GM15510 (cell line): ENCODE data around the gene HUS1B.

Source experiments
- POLR2A ChIP-seq: IDR thresholded peaks from 3 replicates; pipeline ENCODE4 v1.6.1; 2011; ENCODE audit warnings: borderline replicate concordance; ENCODE audit not compliant: insufficient read length; ENCODE audit errors: extremely low read depth

Gene HUS1B

DNA sequence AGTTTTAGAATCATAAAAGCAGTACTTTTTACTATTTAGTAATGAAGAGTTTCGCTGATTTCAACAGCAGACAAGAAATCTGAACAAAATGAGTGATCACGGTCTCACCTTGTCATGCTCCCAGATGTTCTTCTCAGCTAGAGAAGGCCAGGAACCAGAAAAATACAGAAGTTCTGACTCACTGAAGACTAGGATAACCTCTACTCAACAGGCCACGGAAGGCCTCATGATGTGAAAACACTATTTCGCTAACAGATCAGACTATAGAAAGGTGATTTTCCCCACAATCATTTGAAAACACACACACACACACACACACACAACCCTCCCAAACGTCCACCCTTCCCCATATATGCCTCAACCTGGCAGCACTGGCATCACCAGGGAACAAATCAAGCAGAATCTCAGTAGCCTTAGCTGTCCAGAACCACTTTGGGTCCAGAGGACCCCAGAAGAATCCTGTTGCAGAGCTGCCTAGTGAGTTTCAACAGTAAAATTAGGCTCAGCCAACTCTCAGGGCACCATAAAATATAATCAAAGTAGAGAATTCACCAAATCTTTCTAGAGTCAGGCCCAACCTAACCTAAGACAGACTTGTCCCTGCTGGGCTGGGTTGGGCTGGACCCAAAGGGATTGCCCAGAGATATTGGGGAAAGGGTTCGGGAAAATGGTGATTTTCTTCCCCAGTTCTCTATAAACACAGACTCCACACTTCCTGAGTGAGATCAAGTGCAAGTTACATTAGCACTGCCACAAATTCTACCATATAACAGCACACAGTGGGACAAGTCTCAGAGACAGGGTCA is 28.1 kb upstream of the HUS1B start:
- no peak for TF ChIP-seq POLR2A

- TF ChIP-seq POLR2A: no peak
Measured at GRCh38 chr6:683742-684440, 27.0 kb upstream of the HUS1B start.

DNA sequence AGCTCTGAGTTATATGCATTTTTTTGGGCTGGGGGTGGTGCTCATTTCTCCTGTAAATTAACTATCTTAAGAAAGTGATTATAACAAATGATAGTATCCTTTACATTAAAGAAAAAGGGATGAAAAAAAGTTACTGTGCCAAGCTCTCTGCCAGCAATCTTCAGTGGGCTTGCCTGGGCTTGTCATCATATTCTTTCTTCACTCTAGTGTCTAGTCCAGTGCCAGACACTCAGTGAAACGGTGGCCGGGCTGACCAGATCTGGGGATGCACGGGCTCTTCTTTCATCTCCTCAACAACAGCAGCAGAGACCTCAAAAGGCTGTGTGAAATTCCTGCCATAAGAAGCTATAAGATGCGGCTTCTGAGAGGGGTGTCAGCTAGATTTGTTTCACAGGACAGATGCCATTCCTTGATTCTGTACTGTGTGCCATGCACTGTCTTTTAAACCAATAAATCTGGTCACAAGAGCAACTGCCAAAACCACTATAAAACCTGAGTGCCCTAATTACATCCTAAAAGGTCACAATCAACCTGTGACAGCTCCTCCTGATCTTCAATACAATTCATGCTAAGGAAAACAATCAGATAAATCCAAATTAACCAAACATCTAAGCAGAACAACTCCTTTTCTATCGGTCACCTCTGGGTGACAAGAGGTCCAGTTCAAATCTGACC is 23.9 kb upstream of the HUS1B start:
- no peak for TF ChIP-seq POLR2A

- TF ChIP-seq POLR2A: no peak
Measured at GRCh38 chr6:680251-680650, 23.4 kb upstream of the HUS1B start.

GRCh38 chr6:679282-679681 is 22.4 kb upstream of the HUS1B start:
- TF ChIP-seq POLR2A: no peak

- TF ChIP-seq POLR2A: no peak
Measured at GRCh38 chr6:678520-678919, 21.6 kb upstream of the HUS1B start.

DNA sequence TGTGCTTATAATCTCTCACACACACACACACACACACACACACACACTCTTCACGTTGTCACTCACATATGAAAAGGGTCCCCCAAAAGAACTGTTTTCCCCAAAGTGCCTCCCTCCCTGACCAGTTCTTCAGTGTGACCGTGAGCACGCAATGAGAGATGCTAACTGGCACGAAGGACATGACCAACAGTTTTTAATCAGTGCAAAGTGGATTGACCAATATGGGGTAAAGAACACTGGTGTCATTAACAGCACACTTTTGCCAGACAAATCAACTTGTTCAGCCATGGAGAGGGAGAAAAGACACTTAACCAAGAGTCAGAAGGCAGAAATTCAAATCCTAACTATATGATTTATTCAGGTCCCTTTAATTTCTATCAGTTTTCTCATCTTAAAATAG is 21.0 kb upstream of the HUS1B start:
- no peak for TF ChIP-seq POLR2A

- TF ChIP-seq POLR2A: no peak
Measured at GRCh38 chr6:674956-675355, 18.1 kb upstream of the HUS1B start.

DNA sequence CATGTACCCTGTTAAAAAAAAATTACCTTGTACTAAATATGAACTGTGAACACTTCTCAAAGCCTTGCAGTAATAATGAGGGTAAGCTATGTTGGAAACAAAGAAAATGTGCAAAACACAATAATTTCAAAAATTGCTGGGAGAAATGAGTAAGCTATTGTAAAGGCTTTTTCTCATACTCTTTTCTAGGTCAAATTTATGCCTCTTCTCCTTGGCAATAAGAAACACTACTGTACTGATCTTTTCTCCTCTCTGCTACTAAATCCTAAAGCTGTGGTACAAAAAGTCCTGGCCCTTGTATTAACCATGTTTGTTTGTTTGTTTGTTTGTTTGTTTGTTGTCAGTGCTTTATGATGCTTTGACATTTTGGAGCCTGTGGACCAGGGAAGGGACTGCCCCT is 17.5 kb upstream of the HUS1B start:
- TF ChIP-seq POLR2A: no peak

DNA sequence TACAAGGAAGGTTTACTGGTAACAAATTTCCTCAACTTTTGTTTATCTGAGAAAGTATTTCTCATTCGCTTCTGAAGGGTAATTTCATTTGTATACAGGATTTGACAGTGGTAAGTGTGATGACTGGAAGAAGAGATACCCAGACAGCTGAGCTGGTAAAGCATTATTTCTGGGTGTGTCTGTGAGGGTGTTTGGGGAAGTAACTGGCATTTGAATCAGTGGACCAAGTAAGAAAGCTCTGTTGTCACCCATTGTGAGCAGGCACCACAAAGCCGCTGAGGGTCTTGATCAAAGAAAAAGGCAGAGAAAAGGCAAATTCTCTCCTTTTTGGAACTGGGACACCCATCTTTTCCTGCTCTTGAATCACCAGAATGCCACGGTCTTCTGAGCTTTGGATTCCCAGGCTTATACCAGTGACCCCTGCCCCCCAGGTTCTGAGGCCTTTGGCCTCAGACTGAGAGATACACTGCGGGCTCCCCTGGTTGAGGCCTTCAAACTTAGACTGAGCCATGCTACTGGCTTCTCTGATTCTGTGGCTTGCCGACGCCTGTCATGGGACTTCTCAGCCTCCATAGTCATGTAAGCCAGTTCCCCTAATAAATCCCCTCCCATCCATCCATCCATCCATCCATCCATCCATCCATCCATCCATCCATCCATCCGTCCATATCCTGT is 10.5 kb upstream of the HUS1B start:
- no peak for TF ChIP-seq POLR2A

DNA sequence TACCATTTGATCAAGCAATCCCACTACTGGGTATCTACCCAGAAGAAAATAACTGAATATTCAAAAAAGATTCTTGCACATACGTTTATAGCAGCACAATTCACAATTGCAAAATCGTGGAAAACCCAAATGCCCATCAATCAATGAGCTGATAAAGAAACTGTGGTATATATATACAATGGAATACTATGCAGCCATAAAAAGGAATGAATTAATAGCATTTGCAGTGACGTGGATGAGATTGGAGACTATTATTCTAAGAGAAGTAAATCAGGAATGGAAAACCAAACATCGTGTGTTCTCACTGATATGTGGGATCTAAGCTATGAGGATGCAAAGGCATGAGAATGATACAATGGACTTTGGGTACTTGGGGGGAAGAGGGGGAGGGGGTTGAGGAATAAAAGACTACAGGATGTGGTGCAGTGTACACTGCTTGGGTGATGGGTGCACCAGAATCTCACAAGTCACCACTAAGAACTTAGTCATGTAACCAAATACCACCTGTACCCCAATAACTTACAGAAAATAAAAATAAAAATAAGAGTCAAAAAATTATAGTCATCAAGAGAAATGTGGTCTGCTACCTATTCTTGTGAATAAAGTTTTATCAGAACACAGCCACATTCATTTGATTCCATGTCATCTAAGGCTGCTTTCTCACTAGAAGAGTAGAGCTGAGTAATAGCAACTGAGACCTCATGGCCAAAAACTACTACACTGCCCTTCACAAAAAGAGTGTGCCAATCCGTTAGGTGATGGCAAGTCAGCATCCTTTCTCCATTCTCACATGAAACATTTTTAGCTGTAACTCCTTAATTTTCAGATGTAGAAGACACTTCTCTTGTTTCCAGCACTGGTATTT is 8.7 kb upstream of the HUS1B start:
- TF ChIP-seq POLR2A: no peak

- no peak for TF ChIP-seq POLR2A
Measured at GRCh38 chr6:659716-660581, 3.0 kb upstream of the HUS1B start.

GRCh38 chr6:658244-658643 is 1.3 kb upstream of the HUS1B start:
- TF ChIP-seq POLR2A: no peak
